RWPE1 (cell line): ENCODE data around the gene PIGO.
A peak's percentile ranks its signal among the peaks of the same experiment; 100 is the strongest.

Experiments
- CTCF ChIA-PET: fragments of 350-600 bp; sonication (Branson Sonifier 250); formaldehyde crosslinking; extraction: SDS; loops from one replicate; lab custom pipeline; 2021; lab: Yijun Ruan, JAX
- POLR2A ChIA-PET: fragments of 400-600 bp; formaldehyde crosslinking; extraction: SDS; loops from one replicate; lab custom pipeline; 2020; ENCODE audit warnings: antibody characterized with exemption; ENCODE audit not compliant: low non-redundant PET; lab: Yijun Ruan, JAX
- DNase-seq: peaks from one replicate; pipeline ENCODE4 v3.0.0; 2012; ENCODE audit warnings: low spot score
- H3K27ac ChIP-seq: fragments of 450-650 bp; 2 replicates; pipeline ENCODE4 v1.5.1; 2017
- CTCF ChIP-seq: fragments of 450-650 bp; conservative IDR thresholded peaks from 2 replicates; pipeline ENCODE4 v1.5.1; 2017; ENCODE audit warnings: low read depth, mild to moderate bottlenecking

Gene PIGO

GRCh38 chr9:35074141-35074540 is 22.2 kb downstream of the PIGO start:
- TF ChIP-seq CTCF, result no peak
- ChIA-PET CTCF (no interaction called here), POLR2A (no interaction called here)
- peak overlapping the region; percentile 40 for H3K27ac ChIP-seq
- DNase-seq, result no peak

- peak overlapping the region; percentile 99 for H3K27ac ChIP-seq
- ChIA-PET POLR2A (no interaction called here), CTCF (interaction anchor here (0.7 kb wide), 1 partner anchor 22 kb away, joined by 4 read pairs; no protein-coding TSS in a partner anchor)
- no peak for DNase-seq
- no peak for TF ChIP-seq CTCF
These were observed 23.1 kb downstream of the PIGO start for GRCh38 chr9:35073279-35073612.

GRCh38 chr9:35072461-35073278 is 23.7 kb downstream of the PIGO start, which contains the start of gene VCP:
Gene VCP (minus strand): TSS chr9:35072625. CDS start chr9:35072353, 272 bp downstream.
- POLR2A ChIA-PET, result interaction anchor here (0.6 to 1.5 kb wide), 3 partner anchors 31 to 93 kb away, joined by 3 to 4 read pairs (median 3); partner anchors contain the start of gene STOML2
- no peak for TF ChIP-seq CTCF
- CTCF ChIA-PET, result interaction anchor here (0.7 to 2.0 kb wide), 2 partner anchors 21 to 24 kb away, joined by 4 to 8 read pairs; partner anchors contain the start of gene PIGO
- H3K27ac ChIP-seq, result peak within 1 kb of the TSS; percentile 99
- peak; percentile 100 for DNase-seq

GRCh38 chr9:35071814-35072460 is 24.5 kb downstream of the PIGO start:
- H3K27ac ChIP-seq, result peak overlapping the region; percentile 99
- DNase-seq, result peak; percentile 92
- POLR2A ChIA-PET, result interaction anchor here (0.6 to 1.5 kb wide), 5 partner anchors 32 to 362 kb away, joined by 3 to 7 read pairs (median 3); partner anchors contain the start of genes ATOSB, CCL21 and STOML2
- no peak; the same call in 1 of the 2 replicates for TF ChIP-seq CTCF
- CTCF ChIA-PET, result interaction anchor here (0.6 to 2.0 kb wide), 2 partner anchors 25 to 409 kb away, joined by 3 to 8 read pairs; partner anchors contain the start of gene PIGO

GRCh38 chr9:35070823-35071813 is 25.3 kb downstream of the PIGO start:
- CTCF ChIA-PET, result interaction anchor here (0.6 to 2.0 kb wide), 3 partner anchors 10 to 410 kb away, joined by 3 to 8 read pairs (median 4); partner anchors contain the start of gene PIGO
- peak overlapping the region; percentile 99 for H3K27ac ChIP-seq
- DNase-seq, result peak; percentile 36
- POLR2A ChIA-PET, result interaction anchor here (0.6 to 1.5 kb wide), 3 partner anchors 43 to 361 kb away, joined by 3 to 7 read pairs (median 4); partner anchors contain the start of genes ATOSB and CCL21
- TF ChIP-seq CTCF, result no peak
